ENCODE results near the gene KRTAP19-8.

KRTAP19-8 gene

DNA sequence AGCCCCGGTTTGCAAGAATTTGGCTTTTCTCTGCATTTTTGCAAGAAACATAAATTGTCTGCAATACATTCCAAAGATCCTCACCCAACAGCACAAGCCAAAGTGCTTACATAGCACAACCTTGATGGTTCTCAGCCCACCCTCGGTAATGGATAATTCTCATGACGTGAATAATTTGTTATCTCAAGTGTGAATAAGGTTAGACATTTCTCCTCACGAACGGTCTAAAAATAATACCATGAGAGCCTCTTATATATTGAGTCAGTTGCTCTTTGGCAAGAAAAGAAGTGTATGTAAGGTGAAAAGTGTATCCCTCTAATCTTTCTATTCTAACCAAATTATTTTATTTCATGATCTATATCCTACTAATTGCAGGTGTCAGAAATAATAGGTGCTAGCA is 33.3 kb downstream of the KRTAP19-8 start:
- TF ChIP-seq, protein P1, sequence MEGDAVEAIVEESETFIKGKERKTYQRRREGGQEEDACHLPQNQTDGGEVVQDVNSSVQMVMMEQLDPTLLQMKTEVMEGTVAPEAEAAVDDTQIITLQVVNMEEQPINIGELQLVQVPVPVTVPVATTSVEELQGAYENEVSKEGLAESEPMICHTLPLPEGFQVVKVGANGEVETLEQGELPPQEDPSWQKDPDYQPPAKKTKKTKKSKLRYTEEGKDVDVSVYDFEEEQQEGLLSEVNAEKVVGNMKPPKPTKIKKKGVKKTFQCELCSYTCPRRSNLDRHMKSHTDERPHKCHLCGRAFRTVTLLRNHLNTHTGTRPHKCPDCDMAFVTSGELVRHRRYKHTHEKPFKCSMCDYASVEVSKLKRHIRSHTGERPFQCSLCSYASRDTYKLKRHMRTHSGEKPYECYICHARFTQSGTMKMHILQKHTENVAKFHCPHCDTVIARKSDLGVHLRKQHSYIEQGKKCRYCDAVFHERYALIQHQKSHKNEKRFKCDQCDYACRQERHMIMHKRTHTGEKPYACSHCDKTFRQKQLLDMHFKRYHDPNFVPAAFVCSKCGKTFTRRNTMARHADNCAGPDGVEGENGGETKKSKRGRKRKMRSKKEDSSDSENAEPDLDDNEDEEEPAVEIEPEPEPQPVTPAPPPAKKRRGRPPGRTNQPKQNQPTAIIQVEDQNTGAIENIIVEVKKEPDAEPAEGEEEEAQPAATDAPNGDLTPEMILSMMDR (IDR thresholded peaks at IDR 0.05; ENCODE audit: control extremely low read depth, extremely low read depth, low read depth, missing control alignments) = no peak
- ChIA-PET POLR2A (no interaction called here), CTCF (no interaction called here)
- no peak for DNase-seq (ENCODE audit: extremely low spot score)

DNA sequence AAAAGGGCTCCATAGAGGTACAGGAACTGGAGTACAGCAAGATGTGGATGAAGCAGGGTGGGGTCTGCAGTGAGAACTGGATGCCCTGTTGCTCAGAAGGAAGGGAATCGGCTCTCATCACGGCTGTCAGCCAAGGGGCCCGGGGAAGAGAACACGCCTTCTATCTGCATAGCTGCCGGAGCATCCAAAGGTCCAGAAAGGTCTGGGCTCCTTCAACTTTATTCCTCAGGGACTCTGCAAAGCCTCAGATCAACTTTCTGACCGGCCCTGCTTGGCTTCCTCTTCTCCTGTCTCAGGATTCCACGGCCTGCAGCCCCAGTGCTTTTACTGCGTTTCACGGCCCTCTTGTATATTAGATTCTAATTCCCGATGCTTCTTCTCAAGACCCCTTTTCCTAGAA is 34.8 kb downstream of the KRTAP19-8 start:
- ChIA-PET POLR2A (no interaction called here), CTCF (no interaction called here)
- no peak for DNase-seq (ENCODE audit: extremely low spot score)
- TF ChIP-seq, protein P1 (IDR thresholded peaks at IDR 0.05; ENCODE audit: control extremely low read depth, extremely low read depth, low read depth, missing control alignments) = no peak

DNA sequence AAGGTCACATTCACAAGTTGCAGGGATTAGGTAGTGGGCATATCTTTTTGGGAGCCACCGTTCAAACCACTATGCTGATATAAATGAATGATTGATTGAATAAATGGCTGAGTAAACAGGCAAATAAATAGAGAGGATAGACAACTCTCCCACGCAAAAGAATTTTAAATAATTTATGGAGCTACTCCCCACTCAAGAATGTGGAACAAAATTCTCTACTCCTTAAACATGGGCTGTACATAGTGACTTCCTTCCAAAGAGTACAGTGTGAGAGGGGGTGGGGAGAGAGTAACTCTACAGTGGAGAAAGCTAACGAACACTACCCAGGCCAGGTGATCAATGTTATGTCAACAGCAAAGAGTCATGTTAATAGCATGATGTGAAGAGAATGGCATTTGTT is 40.7 kb downstream of the KRTAP19-8 start:
- TF ChIP-seq, protein P1 (IDR thresholded peaks at IDR 0.05; ENCODE audit: control extremely low read depth, extremely low read depth, low read depth, missing control alignments) = no peak
- CTCF ChIA-PET = interaction anchor here (0.9 kb wide), 1 partner anchor 9 kb away, joined by 4 read pairs; no protein-coding TSS in a partner anchor
- DNase-seq (ENCODE audit: extremely low spot score) = no peak
- POLR2A ChIA-PET = interaction anchor here (0.6 kb wide), 1 partner anchor 542 kb away, joined by 4 read pairs; no protein-coding TSS in a partner anchor

DNA sequence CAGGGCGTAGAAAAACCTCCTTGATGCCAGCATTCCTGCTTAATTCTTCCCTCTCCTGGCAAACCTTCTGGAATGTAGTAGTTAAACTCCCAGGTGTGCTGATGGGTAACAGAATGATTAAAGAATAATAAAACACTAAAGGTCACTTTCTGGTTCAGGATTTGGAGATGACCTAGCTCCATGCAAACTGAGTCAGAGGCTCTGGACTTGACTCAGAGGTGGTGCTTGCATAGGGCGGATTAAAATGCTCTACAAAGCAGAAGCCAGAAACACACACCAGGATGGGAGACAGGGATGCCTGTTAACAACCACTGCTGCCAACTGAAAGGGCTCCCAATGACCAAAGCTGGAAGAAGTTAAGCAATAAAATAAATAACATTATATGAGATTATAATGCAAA is 41.5 kb downstream of the KRTAP19-8 start:
- no peak for DNase-seq (ENCODE audit: extremely low spot score)
- TF ChIP-seq, protein P1 (IDR thresholded peaks at IDR 0.05; ENCODE audit: control extremely low read depth, extremely low read depth, low read depth, missing control alignments) = no peak
- CTCF ChIA-PET = no interaction called here
- POLR2A ChIA-PET = no interaction called here

DNA sequence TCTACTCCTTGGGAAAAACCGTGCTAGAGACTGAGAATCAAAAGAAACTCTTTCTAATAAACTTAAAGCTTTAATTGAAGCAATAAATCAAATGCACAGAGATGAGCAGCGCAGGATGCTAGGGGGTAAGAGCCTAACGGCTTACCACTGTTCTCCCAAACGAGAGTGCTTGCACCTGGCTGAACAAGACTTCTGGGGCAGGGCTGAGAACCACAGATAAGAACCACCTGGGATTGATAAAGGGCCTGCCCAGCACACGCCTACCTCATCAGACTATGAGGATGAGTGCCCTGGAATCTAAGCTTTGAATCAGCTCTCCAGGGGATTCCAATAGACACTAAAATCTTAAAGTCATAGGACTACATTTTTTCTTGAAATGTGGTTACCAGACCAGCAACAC is 43.3 kb downstream of the KRTAP19-8 start:
- no peak for DNase-seq (ENCODE audit: extremely low spot score)
- TF ChIP-seq, protein P1 (IDR thresholded peaks at IDR 0.05; ENCODE audit: control extremely low read depth, extremely low read depth, low read depth, missing control alignments) = no peak
- ChIA-PET POLR2A (no interaction called here), CTCF (interaction anchor here (1.4 kb wide), 1 partner anchor 18 kb away, joined by 3 read pairs; no protein-coding TSS in a partner anchor)

DNA sequence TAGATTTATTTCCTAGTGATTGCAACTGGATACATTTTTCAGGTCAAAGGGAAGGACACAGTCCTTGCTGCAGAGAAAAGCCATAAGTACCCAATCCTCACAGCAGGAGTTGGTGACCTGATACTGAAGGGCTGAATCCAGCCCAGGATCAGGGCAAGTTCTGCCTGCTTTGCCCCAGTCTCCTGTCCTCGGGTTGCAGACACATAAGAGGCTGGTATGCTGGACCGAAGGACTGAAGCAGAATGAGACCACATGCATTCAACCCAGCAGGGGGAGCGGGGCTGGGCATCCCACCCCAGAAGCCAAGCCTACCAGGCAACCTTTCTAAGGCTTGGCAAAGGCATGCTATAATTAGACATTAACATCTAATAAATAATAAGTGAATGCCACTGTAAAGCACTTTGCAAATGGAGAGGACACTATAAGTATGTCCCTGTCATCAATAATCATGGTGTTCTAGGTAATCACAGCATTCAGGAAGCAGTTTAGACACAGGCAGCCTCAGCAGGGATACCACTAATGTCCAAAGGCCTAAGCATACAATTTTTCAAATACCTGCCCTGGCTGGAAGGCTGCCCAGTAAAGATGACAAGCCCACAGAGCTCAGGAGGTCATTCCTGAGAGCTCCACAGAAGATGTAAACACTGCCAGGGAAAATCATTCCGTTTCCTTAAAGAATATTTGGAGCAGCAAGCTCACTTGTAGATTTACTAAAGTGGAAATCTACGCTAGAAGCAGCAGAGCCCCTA is 47.6 kb downstream of the KRTAP19-8 start:
- POLR2A ChIA-PET = no interaction called here
- CTCF ChIA-PET = interaction anchor here (1.0 to 1.1 kb wide), 2 partner anchors 8 to 10 kb away, joined by 3 to 5 read pairs; no protein-coding TSS in a partner anchor
- no peak for DNase-seq (ENCODE audit: extremely low spot score)
- TF ChIP-seq, protein P1 (IDR thresholded peaks at IDR 0.05; ENCODE audit: control extremely low read depth, extremely low read depth, low read depth, missing control alignments) = no peak

Data from GM10248 (cell line).